SHP77 (cell line): ENCODE results near the gene CACNA2D2.

ENCODE experiments used
- DNase-seq, 2 experiments: peaks; one replicate each; lab custom pipeline; 2025; lab: John Stamatoyannopoulos, UW

CACNA2D2 gene

GRCh38 chr3:50324351-50325112, 178.9 kb downstream of the CACNA2D2 start:
- peak; percentile 70 to 74 for DNase-seq

GRCh38 chr3:50323614-50324199, 179.7 kb downstream of the CACNA2D2 start:
- no peak for DNase-seq

- DNase-seq, result peak; percentile 37 to 51
Measured at GRCh38 chr3:50323092-50323600, 180.3 kb downstream of the CACNA2D2 start.

GRCh38 chr3:50322386-50323091, 180.9 kb downstream of the CACNA2D2 start, which contains the start of gene HYAL2:
Gene HYAL2 (minus strand): TSS chr3:50322745. CDS start chr3:50320489, 2,256 bp downstream.
- peak; percentile 54 to 74 for DNase-seq

GRCh38 chr3:50322115-50322385, 181.4 kb downstream of the CACNA2D2 start:
- no peak for DNase-seq

- DNase-seq, result peak; percentile 79 to 88
Measured at GRCh38 chr3:50321336-50322114, 181.9 kb downstream of the CACNA2D2 start.

- peak; percentile 62 to 72 for DNase-seq
Measured at GRCh38 chr3:50320853-50321335, 182.5 kb downstream of the CACNA2D2 start.

GRCh38 chr3:50319894-50320625, 183.4 kb downstream of the CACNA2D2 start:
- DNase-seq, result no peak

GRCh38 chr3:50319181-50319893, 184.1 kb downstream of the CACNA2D2 start:
- DNase-seq, result no peak

GRCh38 chr3:50318615-50319014, 184.8 kb downstream of the CACNA2D2 start:
- no peak for DNase-seq

- DNase-seq, result no peak
Measured at GRCh38 chr3:50318163-50318562, 185.3 kb downstream of the CACNA2D2 start.

GRCh38 chr3:50317300-50317699, 186.1 kb downstream of the CACNA2D2 start:
- DNase-seq, result no peak

GRCh38 chr3:50316657-50317242, 186.7 kb downstream of the CACNA2D2 start:
- DNase-seq, result no peak

GRCh38 chr3:50314816-50315215, 188.6 kb downstream of the CACNA2D2 start:
- DNase-seq, result no peak

- DNase-seq, result no peak
Measured at GRCh38 chr3:50314342-50314741, 189.1 kb downstream of the CACNA2D2 start.
